COLO829 (cell line): Measurements from ENCODE around the gene TBK1.

Experiments used
- DNase-seq: peaks from one replicate; pipeline ENCODE4 v3.0.0; 2012; ENCODE audit warnings: low spot score

The TBK1 gene

DNA sequence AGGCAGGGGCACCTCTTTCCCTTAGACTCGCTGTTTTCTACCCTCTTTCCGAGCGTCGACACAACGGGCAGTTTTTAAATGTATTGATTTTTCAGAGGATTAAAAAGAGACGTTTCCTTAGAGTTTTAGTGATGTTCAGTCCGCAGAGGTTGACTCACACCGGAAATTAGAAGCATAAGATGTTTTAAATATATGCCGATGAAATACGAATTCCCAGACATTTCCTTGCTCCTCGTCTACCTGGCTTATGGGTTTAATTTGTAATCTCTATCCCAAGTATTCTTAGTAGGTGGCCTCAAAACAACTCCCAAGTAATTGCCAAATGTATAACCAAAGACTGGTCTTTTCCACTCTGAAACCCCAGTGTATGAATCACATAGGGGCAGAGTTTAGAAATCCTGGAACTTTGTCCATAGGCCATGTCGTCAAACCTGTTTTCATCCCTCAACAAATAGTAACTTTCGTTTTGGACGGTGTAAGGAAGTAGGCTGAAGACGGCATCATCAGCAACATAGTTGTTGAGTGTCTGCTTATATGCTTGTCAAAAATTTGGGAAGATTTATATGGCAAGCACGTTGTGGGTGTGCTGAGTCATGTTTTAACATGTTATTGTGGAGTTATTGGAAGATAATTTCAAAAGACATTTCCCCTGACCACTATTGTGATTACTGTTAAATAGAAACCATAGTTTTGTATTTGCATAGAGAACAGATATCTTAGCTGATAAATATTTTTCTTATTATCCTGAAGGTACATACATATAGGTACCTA lies 824 bp downstream of the TBK1 start:
- peak; percentile 10 for DNase-seq

DNA sequence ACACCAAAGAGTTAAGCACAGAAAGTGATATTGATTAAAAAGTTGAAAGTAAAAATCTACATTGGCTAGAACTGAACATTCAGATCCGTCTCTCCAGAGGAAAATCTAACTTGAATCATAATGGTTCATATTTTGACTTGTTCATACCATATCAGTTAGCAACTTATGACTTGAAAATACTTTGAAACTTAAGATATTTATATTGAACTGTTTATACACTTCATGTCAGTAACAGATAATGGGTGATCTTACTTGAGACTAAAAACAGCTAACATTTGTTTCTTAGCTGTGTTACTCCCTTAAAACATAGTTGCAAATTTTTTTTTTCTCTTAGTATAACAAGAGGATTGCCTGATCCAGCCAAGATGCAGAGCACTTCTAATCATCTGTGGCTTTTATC lies 3.6 kb downstream of the TBK1 start:
- no peak for DNase-seq

GRCh38 chr12:64456119-64456518 lies 4.2 kb downstream of the TBK1 start:
- DNase-seq: no peak

DNA sequence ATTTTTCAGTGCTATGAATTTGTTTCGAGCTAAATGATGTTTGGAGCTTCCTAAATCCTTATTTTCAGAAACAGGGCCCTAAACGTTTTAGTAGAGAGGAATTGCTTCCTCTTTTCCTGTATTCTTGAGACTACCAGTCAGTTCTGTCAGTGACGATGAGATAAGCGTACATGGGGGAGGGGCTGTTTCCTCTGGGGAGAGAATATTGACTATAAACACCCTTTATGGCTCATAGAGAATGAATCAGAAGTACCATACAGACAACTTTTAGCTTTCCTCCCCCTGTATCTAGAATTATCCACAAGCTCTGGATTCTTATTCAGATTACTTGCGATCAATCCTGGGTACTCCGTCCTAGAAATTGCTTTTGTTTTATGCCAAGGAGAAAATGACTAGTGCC lies 5.1 kb downstream of the TBK1 start:
- no peak for DNase-seq

DNA sequence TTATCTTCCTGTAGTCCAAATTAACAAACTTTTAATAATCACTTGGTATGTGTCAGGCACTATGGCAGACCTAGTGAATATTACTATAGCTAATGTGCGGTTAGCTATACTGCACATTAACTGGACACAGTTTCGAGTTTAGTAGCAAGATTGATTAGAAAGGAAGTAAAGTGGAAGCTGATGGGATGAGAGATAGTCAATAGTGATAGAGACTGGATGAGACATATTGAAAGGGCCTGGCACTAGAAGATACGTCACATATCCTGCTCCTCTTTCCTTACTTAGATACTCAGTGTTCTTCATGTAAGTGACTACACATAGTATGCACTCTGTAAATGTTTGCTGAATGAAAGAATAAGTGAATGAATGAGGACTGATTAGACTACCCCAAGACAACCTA lies 5.5 kb downstream of the TBK1 start:
- DNase-seq: no peak

DNA sequence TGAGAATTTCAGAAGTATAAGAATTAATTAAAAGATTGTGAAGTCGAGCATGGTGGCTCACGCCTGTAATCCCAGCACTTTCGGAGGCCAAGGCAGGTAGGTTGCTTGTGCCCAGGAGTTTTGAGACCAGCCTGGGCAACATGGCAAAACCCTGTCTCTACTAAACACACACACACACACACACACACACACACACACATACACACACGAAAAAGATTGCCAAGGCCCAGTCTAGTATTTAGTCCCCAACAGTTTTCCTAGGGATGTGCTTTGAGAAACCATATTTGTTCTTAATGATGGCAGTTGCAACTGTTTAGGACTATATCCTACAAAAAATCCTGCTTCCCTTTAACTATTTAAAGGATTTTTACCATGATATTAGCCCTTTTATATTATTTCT lies 6.0 kb downstream of the TBK1 start:
- DNase-seq: no peak

GRCh38 chr12:64459394-64459891 lies 7.5 kb downstream of the TBK1 start:
- DNase-seq: no peak

DNA sequence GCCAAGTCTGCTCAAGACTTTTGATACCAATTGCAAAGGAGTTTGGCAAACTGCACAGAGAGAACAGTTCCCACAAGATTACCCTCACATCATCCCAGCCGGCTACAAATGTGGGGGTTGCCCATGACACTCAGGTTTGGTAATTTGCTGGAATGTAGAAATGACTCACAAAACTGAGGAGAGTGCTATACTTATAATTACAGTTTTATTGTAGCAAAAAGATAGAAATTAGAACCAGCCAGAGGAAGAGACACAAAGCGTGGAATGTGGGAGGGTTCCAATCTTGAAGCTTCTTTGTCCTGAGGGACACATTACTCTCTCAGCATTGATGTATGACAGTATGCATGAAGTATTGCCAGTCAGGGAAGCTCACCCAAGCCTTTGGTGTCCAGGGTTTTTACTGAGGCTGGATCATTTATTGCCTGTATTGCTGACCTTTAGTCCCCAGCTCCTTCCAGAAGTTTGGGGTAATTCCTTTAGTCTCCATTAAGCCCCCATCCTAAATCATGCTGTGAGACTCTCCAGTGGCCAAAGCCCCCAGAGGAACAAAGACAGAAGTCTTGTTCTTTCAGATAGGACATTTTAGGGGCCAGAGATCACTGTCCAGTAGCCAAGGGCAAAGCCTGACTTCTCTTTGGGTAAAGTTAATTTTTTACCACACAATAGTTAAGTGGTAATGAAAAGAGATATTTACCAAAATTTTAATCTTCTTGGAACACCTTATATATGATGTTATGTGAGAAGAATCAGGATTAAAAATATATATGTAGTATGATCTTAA lies 9.9 kb downstream of the TBK1 start:
- peak; percentile 22 for DNase-seq

DNA sequence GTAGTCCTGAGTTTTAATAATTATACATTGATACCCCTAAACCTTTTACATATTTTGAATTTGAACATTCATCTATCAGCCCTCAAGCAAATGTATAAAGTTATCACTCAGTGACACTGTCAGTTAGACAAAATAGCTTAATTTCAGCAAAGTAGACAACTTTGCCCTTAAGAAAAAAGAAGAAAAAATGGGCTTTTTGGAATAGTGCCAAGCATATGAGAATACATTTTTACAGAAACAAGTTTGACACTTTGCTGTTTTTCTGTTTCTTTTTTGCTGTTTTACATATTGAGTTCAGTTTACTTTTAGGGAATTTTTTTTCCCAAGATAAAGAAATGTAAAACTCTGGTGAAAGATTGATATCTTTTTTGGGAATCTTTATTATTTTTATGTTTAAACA lies 14.3 kb downstream of the TBK1 start:
- DNase-seq: no peak

DNA sequence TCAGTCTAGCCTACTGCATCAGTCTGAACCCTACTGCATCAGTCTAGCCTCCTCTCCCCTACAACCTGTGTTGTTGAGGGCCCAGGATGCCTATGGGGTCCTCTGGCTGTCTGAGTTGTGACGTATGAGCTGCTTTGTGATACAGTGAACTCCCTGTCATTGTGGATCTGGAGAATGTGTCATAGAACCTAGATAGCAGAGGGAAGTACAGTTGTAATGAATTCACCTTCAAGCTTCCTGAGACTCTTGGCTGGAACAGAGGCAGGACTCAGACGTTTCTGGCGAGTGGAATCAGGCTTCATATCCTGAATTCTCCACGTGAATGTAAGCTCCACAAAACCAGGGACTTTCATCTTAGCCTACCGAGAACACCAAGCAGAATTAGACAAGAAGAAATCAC lies 17.0 kb downstream of the TBK1 start:
- no peak for DNase-seq

DNA sequence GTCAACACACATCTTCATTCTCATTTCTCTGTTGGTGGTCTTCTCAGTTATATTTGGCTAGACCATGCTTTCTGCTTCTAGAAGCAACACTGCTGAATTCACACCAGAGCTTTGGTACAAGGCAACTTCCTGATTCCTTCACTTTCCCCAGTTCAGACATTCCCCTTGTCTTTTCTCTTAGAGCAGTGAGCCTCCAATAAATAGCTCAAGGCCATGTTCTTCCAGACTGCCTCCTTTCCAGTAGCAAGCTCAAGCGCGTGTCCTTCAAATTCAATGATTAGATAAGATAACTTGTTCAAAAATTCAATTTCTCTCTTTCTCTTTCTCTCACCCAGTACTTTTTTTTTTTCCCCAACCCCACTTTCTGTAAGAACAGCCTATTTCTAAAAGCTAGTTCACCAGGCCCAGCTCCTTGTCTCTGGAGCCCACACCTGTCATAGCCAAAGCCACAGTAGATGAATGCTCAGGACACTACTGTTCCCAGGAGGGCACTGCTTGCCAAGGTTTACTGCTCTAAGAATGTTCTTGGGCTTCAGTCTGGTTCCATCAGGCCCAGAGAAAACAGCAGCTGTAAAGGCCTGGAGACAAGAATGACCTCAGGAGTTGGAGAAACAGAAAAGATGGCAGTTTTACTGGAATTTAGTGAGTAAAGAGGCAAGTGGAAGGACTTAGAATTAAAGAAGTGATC lies 17.7 kb downstream of the TBK1 start:
- no peak for DNase-seq

GRCh38 chr12:64470495-64470894 lies 18.6 kb downstream of the TBK1 start:
- DNase-seq: no peak

DNA sequence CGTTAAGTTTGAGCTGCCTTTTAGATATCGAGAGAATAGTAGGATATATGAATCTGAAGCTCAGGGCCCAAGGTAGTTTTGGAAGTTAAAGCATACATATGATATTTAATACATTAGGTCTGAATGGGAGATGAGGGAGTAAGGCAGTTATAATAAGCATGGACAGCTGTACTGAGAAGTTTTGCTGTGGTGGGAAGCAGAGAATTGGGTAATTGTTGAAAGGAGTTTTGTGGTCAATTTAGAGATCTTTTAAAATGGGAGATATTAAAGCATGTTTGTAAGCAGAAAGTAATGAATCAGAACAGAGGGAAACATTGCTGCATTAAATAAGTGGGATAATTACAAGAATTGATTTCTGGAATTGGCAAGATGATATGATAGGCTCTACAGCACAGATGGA lies 21.3 kb downstream of the TBK1 start:
- DNase-seq: no peak

DNA sequence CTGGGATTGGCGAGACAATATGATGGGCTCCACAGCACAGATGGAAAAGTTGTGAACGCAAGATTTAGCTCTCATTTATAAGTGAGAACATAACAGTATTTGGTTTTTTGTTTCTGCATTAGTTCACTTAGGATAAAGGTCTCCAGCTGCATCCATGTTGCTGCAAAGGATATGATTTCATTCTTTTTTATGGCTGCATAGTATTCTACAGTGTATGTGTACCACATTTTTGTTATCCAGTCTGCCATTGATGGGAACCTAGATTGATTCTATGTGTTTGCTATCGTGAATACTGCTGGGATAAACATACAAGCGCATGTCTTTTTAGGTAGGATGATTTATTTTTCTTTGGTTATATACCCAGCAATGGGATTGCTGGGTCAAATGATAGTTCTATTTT lies 23.6 kb downstream of the TBK1 start:
- DNase-seq: no peak

GRCh38 chr12:64476844-64477243 lies 24.9 kb downstream of the TBK1 start:
- DNase-seq: no peak

- no peak for DNase-seq
These were observed 26.7 kb downstream of the TBK1 start for GRCh38 chr12:64478661-64479060.

DNA sequence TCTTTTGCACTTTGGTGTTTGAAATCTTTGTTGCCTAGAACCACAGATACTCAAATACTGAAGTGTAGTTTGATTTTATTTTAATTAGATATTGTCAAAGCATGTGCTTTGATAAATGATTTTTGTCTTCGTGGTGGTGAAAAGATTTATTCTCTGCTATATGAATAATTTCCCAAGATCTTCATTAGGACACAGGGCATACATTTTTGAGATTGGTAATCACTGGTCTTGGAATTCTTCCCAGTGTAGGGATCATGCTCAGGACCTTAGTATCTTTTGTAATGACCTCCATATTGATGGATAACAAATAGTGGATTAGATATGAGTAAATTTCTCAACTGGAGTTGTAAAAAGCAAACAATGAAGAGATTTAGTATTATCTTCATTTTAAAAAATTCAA lies 28.2 kb downstream of the TBK1 start:
- DNase-seq: no peak

DNA sequence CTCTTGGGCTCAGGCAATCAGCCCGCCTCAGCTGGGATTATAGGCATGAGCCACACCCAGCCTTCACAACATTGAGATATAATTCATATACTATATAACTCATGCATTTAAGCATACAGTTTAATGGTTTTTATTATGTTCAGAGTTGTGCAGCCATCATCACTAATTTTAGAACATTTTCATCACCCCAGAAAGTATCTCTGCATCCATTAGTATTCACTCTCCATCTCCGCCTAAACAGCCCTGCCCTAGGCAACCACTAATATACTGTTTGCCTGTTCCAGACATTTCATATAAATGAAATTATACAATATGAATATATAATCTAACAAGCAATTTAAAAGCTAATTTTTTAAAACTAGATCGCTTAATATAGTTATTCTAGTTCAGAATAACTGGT lies 34.7 kb downstream of the TBK1 start:
- DNase-seq: no peak

GRCh38 chr12:64491718-64492117 lies 39.8 kb downstream of the TBK1 start:
- DNase-seq: no peak

- no peak for DNase-seq
These were observed 41.6 kb downstream of the TBK1 start for GRCh38 chr12:64493513-64493912.

DNA sequence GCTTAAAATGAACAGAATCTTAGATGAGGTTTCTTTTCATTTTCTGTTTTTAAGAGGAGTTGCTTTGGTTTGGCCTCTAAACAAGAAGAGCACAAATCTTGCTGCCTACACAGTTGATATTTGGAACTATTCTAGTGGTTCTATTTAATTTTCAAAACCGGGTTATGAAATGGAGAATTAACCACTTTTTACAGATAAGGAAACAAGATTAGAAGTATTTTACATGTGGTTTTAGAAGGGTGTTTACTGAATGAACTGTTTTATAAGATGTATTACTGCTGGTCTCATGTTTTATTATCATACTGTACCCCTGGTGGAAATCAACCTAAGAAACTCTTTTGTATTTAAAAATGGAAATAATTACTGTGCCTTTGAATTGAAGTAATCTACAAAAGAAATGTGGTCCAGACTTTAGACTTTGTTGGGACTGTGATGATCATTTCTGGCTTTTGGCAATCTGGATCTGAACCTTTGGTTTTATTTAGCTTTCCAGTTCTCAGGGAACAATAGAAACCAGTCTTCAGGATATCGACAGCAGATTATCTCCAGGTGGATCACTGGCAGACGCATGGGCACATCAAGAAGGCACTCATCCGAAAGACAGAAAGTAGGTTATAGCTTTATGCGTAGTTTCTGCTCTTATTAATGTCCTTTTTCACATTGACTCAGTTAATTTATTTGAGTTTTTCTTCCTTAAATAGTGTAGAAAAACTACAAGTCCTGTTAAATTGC lies 43.2 kb downstream of the TBK1 start:
- no peak for DNase-seq

- no peak for DNase-seq
These were observed 45.0 kb downstream of the TBK1 start for GRCh38 chr12:64496839-64497400.
